K562 (cell line): ENCODE measurements around the gene MILR1. TPM values are rescaled to one million over a fixed set of nuclear protein-coding genes. Genes with fewer than 3 reads are reported as not detected.

ENCODE experiments used
- ATF3 ChIP-seq, 2 experiments: fragments of 450-650 bp in 1 of 2; sonication (generic) in 1 of 2; formaldehyde crosslinking in 1 of 2; IDR thresholded peaks in 1 of 2; conservative IDR thresholded peaks in 1 of 2; 2 replicates each; pipeline versions ENCODE4 v1.6.1 to v1.8.1; 2016 to 2023; ENCODE audit warnings: mild to moderate bottlenecking in 2 of 2, moderate library complexity in 2 of 2, inconsistent platforms in 1 of 2, missing genetic modification reagents in 1 of 2
- BCOR ChIP-seq: fragments of 450-650 bp; IDR thresholded peaks from 2 replicates; pipeline ENCODE4 v1.6.1; 2016
- BRD9 ChIP-seq: fragments of 450-650 bp; IDR thresholded peaks from 2 replicates; pipeline ENCODE4 v1.6.1; 2018; ENCODE audit warnings: low read depth; ENCODE audit not compliant: partially characterized antibody
- MAX ChIP-seq: sonication (generic); formaldehyde crosslinking; IDR thresholded peaks from 2 replicates; pipeline ENCODE4 v1.9.0; 2022; ENCODE audit warnings: mild to moderate bottlenecking, missing genetic modification reagents
- SMAD2 ChIP-seq: fragments of 150-350 bp; IDR thresholded peaks from 2 replicates; pipeline ENCODE4 v1.6.1; 2014; ENCODE audit warnings: low read depth, mild to moderate bottlenecking, low read length
- SPI1 ChIP-seq: IDR thresholded peaks from 2 replicates; pipeline ENCODE4 v1.6.1; 2011; ENCODE audit warnings: low read depth, low read length, control low read depth, borderline replicate concordance
- TFE3 ChIP-seq: fragments of 450-650 bp; formaldehyde crosslinking; IDR thresholded peaks from 2 replicates; pipeline ENCODE4 v1.4.0; 2020; ENCODE audit warnings: mild to moderate bottlenecking, mixed read lengths
- ZNF699 ChIP-seq: fragments of 250-450 bp; sonication (Bioruptor Pico); IDR thresholded peaks from 2 replicates; pipeline ENCODE4 v1.8.0; 2021; ENCODE audit warnings: mild to moderate bottlenecking, moderate library complexity; ENCODE audit not compliant: insufficient replicate concordance
- polyA plus RNA-seq, 8 experiments: library from polyadenylated mRNA; depleted of rRNA in 4 of 8; stranded (reverse) in 5 of 8; unstranded in 3 of 8; fragments of >200 nt; fragmentation: Nextera tagmentation in 2 of 8; fragmentation: Illumina TruSeq in 1 of 8; extraction: Ambion mirVana in 2 of 8; extraction: Trizol in 1 of 8; gene quantifications; 2 replicates each; pipeline versions ENCODE4 v1.2.1 to v1.2.3, GENCODE V29; 2011 to 2014; ENCODE audit warnings: inconsistent platforms in 1 of 8, missing spikeins in 1 of 8
- total RNA-seq, 7 experiments: library from RNA; depleted of rRNA in 6 of 7; stranded (reverse); fragments of >200 nt in 6 of 7; fragmentation: Illumina TruSeq in 2 of 7; extraction: Trizol in 2 of 7; gene quantifications; 2 replicates each; pipeline versions ENCODE4 v1.2.1 to v1.2.3, GENCODE V29; 2011 to 2021; ENCODE audit warnings: low replicate concordance in 1 of 7
- TF ChIP-seq, protein P1 (sequence below), 2 experiments: fragments of 450-650 bp; IDR thresholded peaks; 2 replicates each; pipeline ENCODE4 v1.6.1; 2016; ENCODE audit warnings: mild to moderate bottlenecking in 2 of 2, borderline replicate concordance in 1 of 2, low read depth in 1 of 2, moderate library complexity in 1 of 2
- TF ChIP-seq, protein P2 (sequence below): fragments of 250-450 bp; sonication (Bioruptor Pico); IDR thresholded peaks from 2 replicates; pipeline ENCODE4 v1.4.0; 2020; ENCODE audit warnings: borderline replicate concordance

MILR1 gene
- total and polyA plus RNA-seq, 9 of the 15 experiments (the other 6 are each of a cell fraction or from before 2014, with no cell fraction given) = 3.8 to 14.1 (median 7.1) TPM

- TF ChIP-seq ATF3 (IDR thresholded peaks at IDR 0.05) (no peak), ATF3 (CRISPR knock-in tag; conservative IDR thresholded peaks at IDR 0.05) (no peak), ZNF699 (no peak), SMAD2 (no peak), SPI1 (0 out of 2 replicates have a peak, but pooled peaks have one; percentile 8), TFE3 (CRISPR knock-in tag) (peak; percentile 70), MAX (no peak), BCOR (0 out of 2 replicates have a peak, but pooled peaks have one; percentile 6), BRD9 (no peak)
- TF ChIP-seq, protein P1, sequence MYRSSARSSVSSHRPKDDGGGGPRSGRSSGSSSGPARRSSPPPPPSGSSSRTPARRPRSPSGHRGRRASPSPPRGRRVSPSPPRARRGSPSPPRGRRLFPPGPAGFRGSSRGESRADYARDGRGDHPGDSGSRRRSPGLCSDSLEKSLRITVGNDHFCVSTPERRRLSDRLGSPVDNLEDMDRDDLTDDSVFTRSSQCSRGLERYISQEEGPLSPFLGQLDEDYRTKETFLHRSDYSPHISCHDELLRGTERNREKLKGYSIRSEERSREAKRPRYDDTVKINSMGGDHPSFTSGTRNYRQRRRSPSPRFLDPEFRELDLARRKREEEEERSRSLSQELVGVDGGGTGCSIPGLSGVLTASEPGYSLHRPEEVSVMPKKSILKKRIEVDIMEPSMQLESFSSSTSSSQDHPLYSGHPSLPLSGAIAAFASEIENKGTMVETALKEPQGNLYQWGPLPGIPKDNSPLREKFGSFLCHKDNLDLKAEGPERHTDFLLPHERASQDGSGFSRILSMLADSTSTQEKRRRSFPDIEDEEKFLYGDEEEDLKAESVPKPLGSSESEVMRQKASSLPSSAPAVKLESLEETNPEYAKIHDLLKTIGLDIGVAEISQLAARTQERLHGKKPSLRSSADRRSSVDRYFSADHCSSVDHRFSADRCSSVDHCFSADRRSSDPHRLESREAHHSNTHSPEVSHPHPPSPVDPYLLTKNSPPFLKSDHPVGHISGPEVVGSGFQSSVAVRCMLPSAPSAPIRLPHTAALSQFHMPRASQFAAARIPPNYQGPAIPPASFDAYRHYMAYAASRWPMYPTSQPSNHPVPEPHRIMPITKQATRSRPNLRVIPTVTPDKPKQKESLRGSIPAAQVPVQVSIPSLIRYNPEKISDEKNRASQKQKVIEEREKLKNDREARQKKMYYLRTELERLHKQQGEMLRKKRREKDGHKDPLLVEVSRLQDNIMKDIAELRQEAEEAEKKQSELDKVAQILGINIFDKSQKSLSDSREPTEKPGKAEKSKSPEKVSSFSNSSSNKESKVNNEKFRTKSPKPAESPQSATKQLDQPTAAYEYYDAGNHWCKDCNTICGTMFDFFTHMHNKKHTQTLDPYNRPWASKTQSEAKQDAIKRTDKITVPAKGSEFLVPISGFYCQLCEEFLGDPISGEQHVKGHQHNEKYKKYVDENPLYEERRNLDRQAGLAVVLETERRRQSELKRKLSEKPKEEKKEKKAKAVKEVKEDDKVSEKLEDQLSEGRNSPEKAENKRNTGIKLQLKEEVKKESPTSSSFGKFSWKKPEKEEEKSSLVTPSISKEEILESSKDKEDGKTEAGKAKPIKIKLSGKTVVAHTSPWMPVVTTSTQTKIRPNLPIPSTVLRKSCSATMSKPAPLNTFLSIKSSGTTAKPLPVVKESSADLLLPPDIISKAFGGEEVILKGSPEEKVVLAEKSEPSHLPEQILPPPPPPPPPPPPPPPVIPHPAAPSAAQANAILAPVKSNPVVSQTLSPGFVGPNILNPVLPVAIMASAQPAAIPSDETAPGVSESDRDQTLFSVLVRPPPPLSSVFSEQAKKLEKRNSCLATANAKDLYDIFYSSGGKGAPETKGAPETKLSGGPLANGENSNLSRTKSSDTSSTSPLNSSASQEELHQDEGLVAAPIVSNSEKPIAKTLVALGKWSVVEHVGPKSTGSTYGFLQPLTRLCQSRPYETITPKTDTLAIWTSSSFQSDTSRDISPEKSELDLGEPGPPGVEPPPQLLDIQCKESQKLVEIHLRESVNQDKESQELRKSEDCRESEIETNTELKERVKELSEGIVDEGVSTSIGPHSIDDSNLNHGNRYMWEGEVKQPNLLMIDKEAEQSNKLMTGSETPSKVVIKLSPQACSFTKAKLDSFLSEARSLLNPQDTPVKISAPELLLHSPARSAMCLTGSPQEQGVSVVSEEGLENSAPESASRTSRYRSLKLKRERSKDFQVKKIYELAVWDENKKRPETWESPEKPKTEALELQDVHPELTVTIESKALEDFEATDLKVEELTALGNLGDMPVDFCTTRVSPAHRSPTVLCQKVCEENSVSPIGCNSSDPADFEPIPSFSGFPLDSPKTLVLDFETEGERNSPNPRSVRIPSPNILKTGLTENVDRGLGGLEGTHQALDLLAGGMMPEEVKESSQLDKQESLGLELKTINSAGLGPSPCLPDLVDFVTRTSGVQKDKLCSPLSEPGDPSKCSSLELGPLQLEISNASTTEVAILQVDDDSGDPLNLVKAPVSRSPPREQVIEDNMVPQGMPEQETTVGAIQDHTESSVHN (IDR thresholded peaks at IDR 0.05; ENCODE audit: borderline replicate concordance in 1 of 2, low read depth in 1 of 2) = no peak
- TF ChIP-seq, protein P2, sequence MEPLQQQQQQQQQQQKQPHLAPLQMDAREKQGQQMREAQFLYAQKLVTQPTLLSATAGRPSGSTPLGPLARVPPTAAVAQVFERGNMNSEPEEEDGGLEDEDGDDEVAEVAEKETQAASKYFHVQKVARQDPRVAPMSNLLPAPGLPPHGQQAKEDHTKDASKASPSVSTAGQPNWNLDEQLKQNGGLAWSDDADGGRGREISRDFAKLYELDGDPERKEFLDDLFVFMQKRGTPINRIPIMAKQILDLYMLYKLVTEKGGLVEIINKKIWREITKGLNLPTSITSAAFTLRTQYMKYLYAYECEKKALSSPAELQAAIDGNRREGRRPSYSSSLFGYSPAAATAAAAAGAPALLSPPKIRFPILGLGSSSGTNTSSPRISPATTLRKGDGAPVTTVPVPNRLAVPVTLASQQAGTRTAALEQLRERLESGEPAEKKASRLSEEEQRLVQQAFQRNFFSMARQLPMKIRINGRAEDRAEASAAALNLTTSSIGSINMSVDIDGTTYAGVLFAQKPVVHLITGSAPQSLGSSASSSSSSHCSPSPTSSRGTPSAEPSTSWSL (CRISPR knock-in tag) = no peak
These were observed 7.3 kb downstream of the MILR1 start (continued) for GRCh38 chr17:64455993-64456885.
